ENCODE measurements around the gene UBE4B.
"Not testable (repeated sequence)": the region's sequence is repeated elsewhere in the genome, so short reads cannot be mapped to it uniquely, and the experiment has no call there.

Gene UBE4B
- total RNA-seq: 41.7 to 92.5 (median 64.8) reads per million in 9 experiments

GRCh38 chr1:10032590-10033358 is at the start of gene UBE4B:
TSS of gene UBE4B (plus strand) at chr1:10032958. CDS start at chr1:10033671, 713 bp downstream.
- Mint-ChIP-seq H3K36me3 (ENCODE audit: insufficient read depth) (peaks cover 33% of the 10 kb centered on the region), H3K4me3 (peak within 1 kb of the TSS; percentile 92 to 95), H3K4me1 (ENCODE audit: low read depth in 2 of 2) (peaks cover 16 to 27% of the 10 kb centered on the region in 2 donors), H3K9me3 (no peaks in the 10 kb centered on the region), H3K27me3 (no peaks in the 10 kb centered on the region), H3K27ac (peak within 1 kb of the TSS; percentile 97)
- ATAC-seq (replicated peaks): peak; percentile 91
- DNase-seq: peak; percentile 98 to 99 (median 98)

- H3K4me3 Mint-ChIP-seq: no peak overlapping the region
- no peaks in the 10 kb centered on the region for H3K9me3 Mint-ChIP-seq
- H3K27ac Mint-ChIP-seq: no peak overlapping the region
- ATAC-seq (replicated peaks): no peak
- DNase-seq: no peak
- H3K36me3 Mint-ChIP-seq (ENCODE audit: insufficient read depth): peaks cover 17% of the 10 kb centered on the region
- no peaks in the 10 kb centered on the region for H3K4me1 Mint-ChIP-seq (ENCODE audit: low read depth in 2 of 2)
- no peaks in the 10 kb centered on the region for H3K27me3 Mint-ChIP-seq
Observed at GRCh38 chr1:9984253-9984652, 48.5 kb upstream of the UBE4B start.

GRCh38 chr1:9985001-9985400 is 47.8 kb upstream of the UBE4B start:
- no peak overlapping the region for H3K4me3 Mint-ChIP-seq
- no peak overlapping the region for H3K27ac Mint-ChIP-seq
- no peaks in the 10 kb centered on the region for H3K27me3 Mint-ChIP-seq

GRCh38 chr1:9989773-9990172 is 43.0 kb upstream of the UBE4B start:
- Mint-ChIP-seq H3K4me3 (no peak overlapping the region), H3K36me3 (ENCODE audit: insufficient read depth) (peaks cover 3% of the 10 kb centered on the region), H3K27me3 (peaks cover 14 to 17% of the 10 kb centered on the region in 2 donors), H3K27ac (no peak overlapping the region), H3K9me3 (no peaks in the 10 kb centered on the region), H3K4me1 (ENCODE audit: low read depth in 2 of 2) (no peaks in the 10 kb centered on the region)
- no peak for ATAC-seq (replicated peaks)
- DNase-seq: no peak

More at GRCh38 chr1:9985001-9985400, 47.8 kb upstream of the UBE4B start:
- DNase-seq (no peak), ATAC-seq (replicated peaks) (no peak)
- no peaks in the 10 kb centered on the region for H3K9me3 Mint-ChIP-seq
- H3K36me3 Mint-ChIP-seq (ENCODE audit: insufficient read depth): peaks cover 17% of the 10 kb centered on the region
- no peaks in the 10 kb centered on the region for H3K4me1 Mint-ChIP-seq (ENCODE audit: low read depth in 2 of 2)

GRCh38 chr1:9990944-9991343 is 41.8 kb upstream of the UBE4B start:
- H3K9me3 Mint-ChIP-seq: no peaks in the 10 kb centered on the region
- H3K27ac Mint-ChIP-seq: no peak overlapping the region
- no peak overlapping the region for H3K4me3 Mint-ChIP-seq
- DNase-seq (no peak), ATAC-seq (replicated peaks) (no peak)
- H3K4me1 Mint-ChIP-seq (ENCODE audit: low read depth in 2 of 2): no peaks in the 10 kb centered on the region
- H3K27me3 Mint-ChIP-seq: peaks cover 14 to 17% of the 10 kb centered on the region in 2 donors
- H3K36me3 Mint-ChIP-seq (ENCODE audit: insufficient read depth): peaks cover 3% of the 10 kb centered on the region

- Mint-ChIP-seq H3K27ac (no peak overlapping the region), H3K9me3 (no peaks in the 10 kb centered on the region), H3K36me3 (ENCODE audit: insufficient read depth) (peaks cover 3% of the 10 kb centered on the region), H3K4me1 (ENCODE audit: low read depth in 2 of 2) (peaks cover 4 to 5% of the 10 kb centered on the region in 2 donors), H3K4me3 (no peak overlapping the region), H3K27me3 (peaks cover 22 to 34% of the 10 kb centered on the region in 2 donors)
- no peak for DNase-seq
- no peak for ATAC-seq (replicated peaks)
Observed at GRCh38 chr1:9992910-9993309, 39.8 kb upstream of the UBE4B start.

- peaks cover 4 to 10% of the 10 kb centered on the region in 2 donors for H3K4me1 Mint-ChIP-seq (ENCODE audit: low read depth in 2 of 2)
- H3K4me3 Mint-ChIP-seq: no peak overlapping the region
- peaks cover 29 to 41% of the 10 kb centered on the region in 2 donors for H3K27me3 Mint-ChIP-seq
- no peak overlapping the region for H3K27ac Mint-ChIP-seq
- peaks cover 3% of the 10 kb centered on the region for H3K36me3 Mint-ChIP-seq (ENCODE audit: insufficient read depth)
- ATAC-seq (replicated peaks): no peak
- DNase-seq: no peak
- no peaks in the 10 kb centered on the region for H3K9me3 Mint-ChIP-seq
Observed at GRCh38 chr1:9993561-9994075, 39.1 kb upstream of the UBE4B start.

GRCh38 chr1:9996624-9997582 is 35.9 kb upstream of the UBE4B start, which contains the start of gene RBP7:
TSS of gene RBP7 (plus strand) at chr1:9997228. CDS start at chr1:9997259, 31 bp downstream.
- Mint-ChIP-seq H3K27ac (no peak within 1 kb of the TSS), H3K9me3 (no peaks in the 10 kb centered on the region), H3K27me3 (peaks cover 46 to 59% of the 10 kb centered on the region in 2 donors), H3K36me3 (ENCODE audit: insufficient read depth) (peaks cover 3% of the 10 kb centered on the region), H3K4me3 (peak within 1 kb of the TSS; percentile 72 to 84), H3K4me1 (ENCODE audit: low read depth in 2 of 2) (peaks cover 4 to 10% of the 10 kb centered on the region in 2 donors)
- ATAC-seq (replicated peaks) (peak; percentile 53), DNase-seq (peak in 1 of 3 experiments; percentile 2)

GRCh38 chr1:10001016-10001665 is 31.6 kb upstream of the UBE4B start:
- DNase-seq: no peak
- Mint-ChIP-seq H3K9me3 (no peaks in the 10 kb centered on the region), H3K4me1 (ENCODE audit: low read depth in 2 of 2) (peaks cover 4 to 10% of the 10 kb centered on the region in 2 donors), H3K4me3 (no peak overlapping the region), H3K36me3 (ENCODE audit: insufficient read depth) (no peaks in the 10 kb centered on the region), H3K27me3 (peaks cover 44 to 55% of the 10 kb centered on the region in 2 donors), H3K27ac (no peak overlapping the region)
- no peak for ATAC-seq (replicated peaks)

GRCh38 chr1:10005248-10005647 is 27.5 kb upstream of the UBE4B start:
- H3K27me3 Mint-ChIP-seq: peaks cover 23 to 28% of the 10 kb centered on the region in 2 donors
- not testable (repeated sequence) for H3K4me3 Mint-ChIP-seq; ATAC-seq (replicated peaks); H3K36me3 Mint-ChIP-seq (ENCODE audit: insufficient read depth); H3K4me1 Mint-ChIP-seq (ENCODE audit: low read depth in 2 of 2); H3K9me3 Mint-ChIP-seq; DNase-seq; H3K27ac Mint-ChIP-seq

GRCh38 chr1:10007169-10007568 is 25.6 kb upstream of the UBE4B start:
- ATAC-seq (replicated peaks) (no peak), DNase-seq (no peak)
- Mint-ChIP-seq H3K4me1 (ENCODE audit: low read depth in 2 of 2) (no peaks in the 10 kb centered on the region), H3K9me3 (no peaks in the 10 kb centered on the region), H3K4me3 (no peak overlapping the region), H3K27me3 (peaks cover 14 to 16% of the 10 kb centered on the region in 2 donors), H3K27ac (no peak overlapping the region), H3K36me3 (ENCODE audit: insufficient read depth) (no peaks in the 10 kb centered on the region)

- DNase-seq (no peak), ATAC-seq (replicated peaks) (no peak)
- Mint-ChIP-seq H3K9me3 (no peaks in the 10 kb centered on the region), H3K27ac (no peak overlapping the region), H3K4me1 (ENCODE audit: low read depth in 2 of 2) (no peaks in the 10 kb centered on the region), H3K27me3 (peaks cover 0 to 5% of the 10 kb centered on the region in 2 donors), H3K4me3 (no peak overlapping the region), H3K36me3 (ENCODE audit: insufficient read depth) (no peaks in the 10 kb centered on the region)
Observed at GRCh38 chr1:10014016-10014415, 18.7 kb upstream of the UBE4B start.

- DNase-seq (no peak), ATAC-seq (replicated peaks) (no peak)
- H3K4me3 Mint-ChIP-seq: no peak overlapping the region
- H3K9me3 Mint-ChIP-seq: no peaks in the 10 kb centered on the region
- H3K27ac Mint-ChIP-seq: no peak overlapping the region
- H3K27me3 Mint-ChIP-seq: no peaks in the 10 kb centered on the region
- no peaks in the 10 kb centered on the region for H3K4me1 Mint-ChIP-seq (ENCODE audit: low read depth in 2 of 2)
- no peaks in the 10 kb centered on the region for H3K36me3 Mint-ChIP-seq (ENCODE audit: insufficient read depth)
Observed at GRCh38 chr1:10019561-10019960, 13.2 kb upstream of the UBE4B start.
